A673 (cell line): ENCODE results near the gene CLCN2. TPM values are rescaled to one million over a fixed set of nuclear protein-coding genes. Genes with fewer than 3 reads are reported as not detected.
A peak's percentile ranks its signal among the peaks of the same experiment; 100 is the strongest.

Source experiments
- BruUV-seq: library from RNA; stranded (reverse); fragments of 400-500 nt; replicated peaks from 2 replicates; lab custom pipeline; 2021; lab: Mats Ljungman, UMichigan
- CTCF ChIA-PET: fragments of 300-600 bp; sonication (Branson Sonifier 250); formaldehyde crosslinking; loops from one replicate; lab custom pipeline; 2022; ENCODE audit warnings: antibody characterized with exemption; lab: Charles Lee
- POLR2A ChIA-PET: fragments of 300-600 bp; sonication (Branson Sonifier 250); formaldehyde crosslinking; loops from one replicate; lab custom pipeline; 2022; ENCODE audit warnings: antibody characterized with exemption; ENCODE audit not compliant: low non-redundant PET; lab: Charles Lee
- DNase-seq: peaks from one replicate; pipeline ENCODE4 v3.0.0-alpha.2; 2015; ENCODE audit warnings: low spot score
- H3K27ac ChIP-seq: fragments of 200-600 bp; sonication (generic); 2 replicates; pipeline ENCODE4 v1.5.1; 2016; ENCODE audit warnings: mixed run types, low read depth, mild to moderate bottlenecking, mixed read lengths, antibody characterized with exemption, low read length; ENCODE audit not compliant: poor library complexity, severe bottlenecking
- H3K27me3 ChIP-seq: fragments of 200-600 bp; sonication (generic); replicated peaks from 2 replicates; pipeline ENCODE4 v1.6.1; 2017; ENCODE audit warnings: mixed run types, low read depth, mild to moderate bottlenecking, mixed read lengths, antibody characterized with exemption, low read length; ENCODE audit not compliant: insufficient read depth, poor library complexity
- H3K36me3 ChIP-seq: fragments of 200-600 bp; sonication (generic); 2 replicates; pipeline ENCODE4 v1.6.1; 2016; ENCODE audit warnings: mixed run types, mild to moderate bottlenecking, mixed read lengths, antibody characterized with exemption, low read length; ENCODE audit not compliant: insufficient read depth, poor library complexity, severe bottlenecking
- H3K4me1 ChIP-seq: fragments of 200-600 bp; sonication (generic); 2 replicates; pipeline ENCODE4 v1.6.1; 2017; ENCODE audit warnings: mixed run types, mild to moderate bottlenecking, mixed read lengths, antibody characterized with exemption, low read length; ENCODE audit not compliant: insufficient read depth, poor library complexity, severe bottlenecking
- H3K4me3 ChIP-seq: fragments of 200-600 bp; sonication (generic); 2 replicates; pipeline ENCODE4 v1.5.1; 2016; ENCODE audit warnings: low read depth, mixed run types, mild to moderate bottlenecking, mixed read lengths, low read length; ENCODE audit not compliant: poor library complexity, severe bottlenecking
- H3K9me3 ChIP-seq: fragments of 200-600 bp; sonication (generic); 2 replicates; pipeline ENCODE4 v1.6.1; 2016; ENCODE audit warnings: mixed run types, low read depth, mild to moderate bottlenecking, mixed read lengths, antibody characterized with exemption, low read length; ENCODE audit not compliant: poor library complexity, severe bottlenecking
- CTCF ChIP-seq: fragments of 300-800, 200-600 bp; sonication (generic); conservative IDR thresholded peaks from 2 replicates; pipeline ENCODE4 v1.5.1; 2017; ENCODE audit warnings: low read depth, mild to moderate bottlenecking, antibody characterized with exemption, low read length, moderate library complexity, mixed read lengths
- EZH2 ChIP-seq: fragments of 200-600 bp; sonication (generic); IDR thresholded peaks from 2 replicates; pipeline ENCODE4 v1.6.1; 2017; ENCODE audit warnings: borderline replicate concordance, low read depth, mild to moderate bottlenecking, mixed read lengths, antibody characterized with exemption, low read length; ENCODE audit not compliant: poor library complexity, severe bottlenecking
- intact Hi-C: fragments of 100-400 bp; cut with micrococcal nuclease; formaldehyde crosslinking; loops from one replicate; pipeline ENCODE4 v1.10.0; 2022; ENCODE audit not compliant: unreplicated experiment
- total RNA-seq: library from RNA; stranded (reverse); gene quantifications from 2 replicates; pipeline ENCODE4 v1.2.3, GENCODE V29; 2021

Gene CLCN2
- total RNA-seq, 1 experiment from 2014 or later: 11.2 TPM

- H3K27me3 ChIP-seq: no peaks in the 10 kb centered on the region
- peak within 1 kb of the TSS; percentile 92 for H3K27ac ChIP-seq
- peaks cover 26% of the 10 kb centered on the region for H3K36me3 ChIP-seq
- H3K9me3 ChIP-seq: no peaks in the 10 kb centered on the region
- ChIA-PET POLR2A (no interaction called here), CTCF (no interaction called here)
- BruUV-seq: no TSS peak
- intact Hi-C loops: loop anchor here (1.0 kb wide), 1 partner anchor 14 kb away; no protein-coding TSS in a partner anchor
- TF ChIP-seq CTCF: no peak
- no peak for TF ChIP-seq EZH2
- peak; percentile 95 for DNase-seq
- peaks cover 25% of the 10 kb centered on the region for H3K4me1 ChIP-seq
- peak within 1 kb of the TSS; percentile 93 for H3K4me3 ChIP-seq
Observed at GRCh38 chr3:184314363-184314699, 47.1 kb downstream of the CLCN2 start, which contains the start of gene EIF4G1. TSS of gene EIF4G1 (plus strand) at chr3:184314606. CDS start at chr3:184315797, 1,191 bp downstream.

- no peaks in the 10 kb centered on the region for H3K9me3 ChIP-seq
- DNase-seq: no peak
- POLR2A ChIA-PET: no interaction called here
- H3K4me1 ChIP-seq: peaks cover 10% of the 10 kb centered on the region
- no peak for TF ChIP-seq CTCF
- no peak for TF ChIP-seq EZH2
- H3K36me3 ChIP-seq: peaks cover 29% of the 10 kb centered on the region
- H3K27ac ChIP-seq: no peak overlapping the region
- no peak overlapping the region for H3K4me3 ChIP-seq
- CTCF ChIA-PET: no interaction called here
- intact Hi-C loops: no loop called here
- no TSS peak for BruUV-seq
- H3K27me3 ChIP-seq: no peaks in the 10 kb centered on the region
Observed at GRCh38 chr3:184311633-184312032, 49.8 kb downstream of the CLCN2 start.

- ChIA-PET CTCF (no interaction called here), POLR2A (no interaction called here)
- DNase-seq: no peak
- intact Hi-C loops: no loop called here
- TF ChIP-seq CTCF: no peak
- TF ChIP-seq EZH2: no peak
- no peak overlapping the region for H3K27ac ChIP-seq
- no peak overlapping the region for H3K4me3 ChIP-seq
- TSS peak; percentile 48 for BruUV-seq
- peaks cover 53% of the 10 kb centered on the region for H3K36me3 ChIP-seq
- H3K4me1 ChIP-seq: no peaks in the 10 kb centered on the region
- no peaks in the 10 kb centered on the region for H3K27me3 ChIP-seq
- no peaks in the 10 kb centered on the region for H3K9me3 ChIP-seq
Observed at GRCh38 chr3:184308744-184309143, 52.7 kb downstream of the CLCN2 start.
